Brain pericyte (primary cell): ENCODE measurements around the gene TFB2M.

ENCODE experiments used
- DNase-seq: peaks from one replicate; pipeline ENCODE4 v3.0.0-alpha.2; 2012; ENCODE audit warnings: low read depth, low spot score

TFB2M gene

DNA sequence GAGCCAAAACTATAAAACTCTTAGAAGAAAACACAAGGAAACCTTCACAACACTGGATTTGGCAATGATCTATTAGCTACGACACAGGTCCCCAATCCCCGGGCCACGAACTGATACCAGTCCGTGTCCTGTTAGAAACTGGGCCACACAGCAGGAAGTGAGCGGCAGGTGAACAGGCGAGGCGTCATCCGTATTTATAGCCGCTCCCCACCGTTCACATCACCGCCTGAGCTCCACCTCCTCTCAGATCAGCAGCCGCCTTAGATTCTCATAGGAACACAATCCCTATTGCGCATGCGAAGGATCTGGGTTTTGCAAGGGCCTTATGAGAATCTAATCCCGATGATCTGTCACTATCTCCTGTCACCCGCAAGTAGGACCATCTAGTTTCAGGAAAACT, 11.9 kb downstream of the TFB2M start:
- DNase-seq: no peak

DNA sequence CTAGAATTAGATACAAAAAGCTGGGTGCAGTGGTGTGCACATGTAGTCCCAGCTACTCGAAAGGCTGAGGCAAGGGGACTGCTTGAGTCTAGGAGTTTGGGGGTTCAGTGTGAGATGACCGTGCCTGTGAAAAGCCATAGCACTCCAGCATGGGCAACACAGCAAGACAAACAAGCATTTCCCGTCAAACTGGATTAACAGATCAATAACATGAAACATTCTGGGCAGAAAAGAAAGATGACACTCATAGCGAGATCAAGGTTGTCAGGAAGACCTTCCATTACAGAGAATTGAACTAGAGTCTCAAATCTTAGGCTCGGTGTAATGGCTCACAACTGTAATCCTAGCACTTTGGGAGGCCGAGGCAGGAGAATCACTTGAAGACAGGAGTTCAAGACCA, 14.0 kb downstream of the TFB2M start:
- no peak for DNase-seq

GRCh38 chr1:246550402-246550801, 15.7 kb downstream of the TFB2M start:
- no peak for DNase-seq

DNA sequence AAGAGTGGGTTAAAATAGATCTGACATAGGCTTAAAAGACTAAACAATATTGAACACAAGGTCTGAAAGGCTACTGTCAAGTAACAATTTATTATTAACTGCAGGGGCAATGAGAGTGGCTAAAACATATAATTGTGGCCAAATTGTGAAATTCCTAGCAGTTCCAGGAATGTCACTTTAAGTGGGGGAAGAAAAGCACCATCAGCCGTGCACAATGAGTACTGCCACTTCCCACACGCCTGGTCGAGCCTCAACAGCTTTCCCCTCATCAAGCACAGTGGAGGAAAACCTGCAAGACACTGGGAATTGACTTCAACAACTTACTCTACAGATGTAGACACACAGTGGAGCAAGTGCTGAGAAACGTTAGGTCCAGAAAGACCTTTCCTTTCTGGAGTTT, 16.4 kb downstream of the TFB2M start:
- no peak for DNase-seq

DNA sequence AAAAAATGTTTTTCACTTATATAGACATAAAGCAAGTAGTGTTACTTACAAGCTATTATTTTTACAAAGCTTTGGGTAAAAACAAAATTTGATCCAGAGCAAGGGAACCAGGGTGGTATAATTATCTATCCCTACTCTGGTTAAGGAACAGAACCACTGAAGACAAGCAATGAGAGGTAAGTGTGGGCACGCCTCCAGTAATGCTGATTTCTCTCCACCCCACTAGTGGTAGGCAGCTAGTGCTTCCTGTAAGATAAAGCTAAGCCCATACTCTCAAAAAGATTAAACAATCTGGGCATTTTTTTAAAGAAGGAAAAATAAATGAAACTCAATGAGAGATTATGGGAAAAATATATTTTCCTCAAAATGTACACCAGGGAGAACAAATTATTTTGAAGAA, 22.1 kb downstream of the TFB2M start:
- no peak for DNase-seq

- no peak for DNase-seq
These were observed 25.1 kb downstream of the TFB2M start for GRCh38 chr1:246540738-246541491.

DNA sequence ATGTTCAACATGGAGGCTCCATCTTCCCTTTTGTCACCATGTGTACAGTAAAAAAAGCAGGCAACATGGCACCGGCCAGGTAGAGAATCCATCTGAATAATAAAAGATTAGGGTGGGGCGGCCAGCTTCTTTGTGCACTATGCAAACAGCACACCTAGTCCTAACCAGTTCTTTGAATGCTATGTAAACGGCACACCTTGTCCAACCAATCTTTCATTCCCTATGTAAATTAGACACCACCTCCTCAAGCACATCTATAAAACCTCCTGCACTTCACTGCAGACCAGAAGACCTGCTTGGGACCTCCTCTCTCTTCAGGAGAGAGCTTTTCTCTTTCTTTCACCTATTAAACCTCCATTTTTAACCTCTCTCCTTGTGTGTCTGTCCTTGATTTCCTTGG, 28.2 kb downstream of the TFB2M start:
- DNase-seq: no peak

- DNase-seq: no peak
These were observed 28.6 kb downstream of the TFB2M start for GRCh38 chr1:246537441-246537840.

DNA sequence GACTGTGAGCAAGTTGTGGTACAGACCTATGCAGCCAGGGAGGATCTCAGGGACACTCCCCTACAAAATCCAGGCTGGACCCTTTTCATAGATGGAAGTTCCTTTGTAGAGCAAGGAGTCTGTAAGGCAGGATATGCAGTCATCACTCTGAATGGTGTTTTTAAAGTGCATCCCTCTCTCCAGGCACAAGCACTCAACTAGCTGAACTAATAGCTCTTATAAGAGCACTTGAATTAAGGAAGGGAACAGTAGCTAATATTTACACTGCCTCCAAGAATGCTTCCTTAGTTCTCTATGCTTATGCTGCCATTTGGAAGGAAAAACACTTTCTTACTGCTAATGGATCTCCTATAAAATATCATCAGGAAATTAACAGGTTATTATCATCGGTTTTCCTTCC, 31.9 kb downstream of the TFB2M start:
- no peak for DNase-seq

DNA sequence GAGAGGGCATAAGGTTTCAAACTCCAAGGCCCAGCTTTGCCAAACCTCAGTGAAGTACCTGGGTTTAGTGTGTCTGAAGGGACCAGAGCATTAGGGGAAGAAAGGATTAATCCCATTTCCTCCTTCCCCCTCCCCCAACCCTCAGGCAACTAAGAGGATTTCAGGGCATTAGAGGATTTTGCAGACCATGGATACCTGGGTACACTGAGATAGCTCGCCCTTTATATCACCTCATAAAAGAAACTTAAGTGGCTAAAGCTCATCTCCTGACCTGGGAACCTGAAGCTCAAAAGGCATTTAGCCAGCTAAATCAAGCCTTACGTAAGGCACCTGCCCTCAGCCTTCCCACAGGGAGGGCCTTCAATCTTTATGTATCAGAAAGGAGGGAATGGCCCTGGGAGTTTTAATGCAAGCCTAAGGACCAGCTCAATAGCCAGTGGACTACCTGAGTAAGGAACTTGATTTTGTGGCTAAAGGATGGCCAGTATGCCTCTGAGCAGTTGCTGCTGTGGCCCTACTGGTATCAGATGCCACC, 32.6 kb downstream of the TFB2M start:
- no peak for DNase-seq

DNA sequence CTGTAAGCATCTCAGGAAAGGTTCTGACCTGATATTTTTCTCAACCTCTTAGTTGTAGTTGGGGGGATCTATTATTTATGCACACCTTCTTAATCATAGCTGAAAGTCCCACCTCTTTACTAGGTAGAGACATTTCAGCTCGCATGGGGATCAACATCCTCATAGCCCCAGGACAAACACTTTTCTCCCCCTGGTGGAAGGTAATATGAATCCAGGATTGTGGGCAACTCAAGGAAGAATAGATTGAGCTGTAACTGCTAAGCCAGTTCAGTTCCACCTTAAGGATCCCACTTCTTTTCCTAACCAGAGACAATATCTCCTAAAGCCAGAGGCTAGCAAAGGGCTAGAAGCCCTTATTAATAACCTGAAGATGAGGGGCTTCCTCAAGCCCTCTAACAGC, 33.5 kb downstream of the TFB2M start:
- DNase-seq: no peak

GRCh38 chr1:246530482-246530881, 35.6 kb downstream of the TFB2M start:
- no peak for DNase-seq

GRCh38 chr1:246528933-246529731, 36.9 kb downstream of the TFB2M start:
- no peak for DNase-seq

DNA sequence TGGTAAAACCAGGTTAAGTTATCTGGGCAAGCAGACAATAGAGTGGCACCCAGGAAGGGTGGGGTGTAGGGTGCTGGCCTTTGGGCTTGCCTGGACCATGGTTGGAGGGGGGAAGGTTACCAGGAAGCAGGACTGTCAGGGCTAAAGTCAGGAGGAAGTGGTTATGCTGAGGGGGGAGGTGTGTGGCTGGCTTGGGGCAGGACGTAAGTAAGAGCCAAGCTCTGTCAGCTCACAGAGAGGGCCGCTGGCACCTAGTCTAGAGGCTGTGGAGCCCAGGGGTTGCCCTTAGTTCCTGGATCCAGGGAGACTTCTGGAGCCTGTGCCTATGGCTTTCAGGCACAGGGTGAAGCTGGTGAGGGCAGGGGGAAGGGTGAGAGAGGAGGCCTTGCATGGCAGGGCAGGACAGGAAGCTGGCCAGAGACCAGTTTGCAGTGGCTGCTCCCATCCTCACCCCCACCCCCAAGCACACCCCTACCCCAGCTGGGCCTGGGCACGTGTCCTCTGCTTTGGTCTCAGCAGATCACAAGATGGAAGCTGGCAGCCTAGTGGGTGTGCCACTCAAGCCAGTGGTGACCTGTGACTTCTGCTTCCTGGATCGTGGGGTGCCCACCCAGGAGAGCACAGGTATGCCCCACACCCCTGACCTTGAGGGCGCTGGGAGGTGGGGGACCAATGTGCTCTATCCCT, 38.5 kb downstream of the TFB2M start:
- no peak for DNase-seq

GRCh38 chr1:246526915-246527314, 39.1 kb downstream of the TFB2M start:
- no peak for DNase-seq

DNA sequence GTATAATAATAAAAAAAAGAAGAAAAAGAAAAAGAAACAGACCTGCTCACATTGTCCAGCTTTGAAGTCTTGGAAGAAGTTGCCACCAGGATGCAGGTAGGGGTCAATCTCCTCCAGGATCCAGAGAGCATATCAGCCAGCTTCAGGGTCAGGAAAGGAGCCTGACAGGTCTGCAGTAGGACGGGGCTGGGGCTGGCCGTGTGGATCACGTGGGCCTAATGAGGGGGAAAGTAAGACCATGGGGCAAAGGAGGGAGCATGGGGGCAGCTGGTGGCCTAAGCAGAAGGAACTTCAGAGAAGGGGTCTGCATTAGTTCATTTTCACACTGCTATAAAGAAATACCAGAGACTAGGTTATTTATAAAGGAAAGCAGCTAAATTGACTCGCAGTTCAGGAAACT, 39.7 kb downstream of the TFB2M start:
- DNase-seq: no peak

DNA sequence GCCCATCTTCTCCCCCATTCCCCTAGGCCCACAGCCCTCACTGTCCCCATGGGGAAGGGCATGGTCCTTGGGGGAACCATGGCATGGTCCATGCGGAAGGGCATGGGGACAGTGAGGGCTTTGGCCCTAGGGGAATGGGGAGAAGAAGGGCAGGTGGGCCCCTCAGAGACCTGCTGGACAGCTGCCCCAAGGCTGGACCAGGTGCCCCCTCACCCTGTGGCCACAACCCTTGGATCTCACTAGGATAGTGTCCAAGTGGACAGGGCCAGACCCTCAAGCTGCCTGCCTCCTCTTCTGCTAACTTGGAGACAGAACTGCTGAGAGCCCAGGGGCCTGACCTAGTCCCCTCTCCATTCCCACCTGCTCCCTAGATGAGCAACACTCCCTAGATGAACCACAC, 46.5 kb downstream of the TFB2M start:
- no peak for DNase-seq

- DNase-seq: no peak
These were observed 47.4 kb downstream of the TFB2M start for GRCh38 chr1:246518456-246519205.

DNA sequence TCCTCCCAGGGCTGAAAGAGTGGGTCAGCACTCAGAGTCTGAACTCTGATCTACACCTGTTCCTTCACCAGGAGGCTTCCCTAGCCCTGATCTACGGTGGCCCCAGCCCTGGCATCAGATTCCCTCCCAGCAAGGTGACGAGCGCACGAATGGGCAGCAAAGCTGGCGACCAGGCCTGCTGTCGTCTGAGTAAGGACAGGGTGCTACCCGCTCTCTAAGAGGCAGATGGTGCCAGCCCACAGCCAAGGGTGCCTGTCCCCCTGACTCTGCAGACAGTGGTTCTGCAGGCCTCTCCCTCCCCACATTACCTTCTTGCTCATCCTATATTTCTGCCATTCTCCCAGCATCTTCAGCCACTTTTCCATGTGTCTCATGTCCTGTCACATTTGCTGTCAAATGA, 48.7 kb downstream of the TFB2M start:
- DNase-seq: no peak

GRCh38 chr1:246516126-246516525, 49.9 kb downstream of the TFB2M start:
- DNase-seq: no peak

DNA sequence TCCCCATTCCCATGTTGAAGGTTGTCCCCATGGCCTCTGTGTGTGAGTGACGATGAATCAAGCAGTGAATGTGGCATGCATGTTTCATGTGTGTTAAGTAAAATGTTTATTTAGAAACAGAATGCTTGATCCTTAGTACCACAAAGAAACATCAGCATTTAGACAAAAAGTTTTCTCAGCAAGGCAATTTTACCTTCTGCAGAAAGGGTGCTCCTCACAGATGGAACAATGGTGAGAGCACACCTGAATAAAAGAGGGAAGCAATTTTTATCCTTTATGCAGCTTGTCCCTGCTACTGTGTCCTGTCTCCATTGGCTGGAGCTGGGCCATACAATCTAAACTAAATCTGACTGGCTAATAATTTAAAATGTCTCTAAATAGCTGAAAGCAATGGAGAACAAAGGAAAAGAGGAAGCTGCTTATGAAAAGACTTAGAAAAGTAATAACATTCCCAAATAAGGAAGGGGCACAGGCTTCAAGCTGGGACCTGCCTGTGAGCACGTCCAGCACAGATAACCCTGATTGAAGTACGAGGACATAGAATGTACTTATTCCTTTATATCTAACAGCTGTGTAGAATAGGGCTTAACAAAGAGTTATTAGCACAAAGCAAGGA, 50.6 kb downstream of the TFB2M start:
- DNase-seq: no peak
